Breast epithelium (tissue), 3 donors: ENCODE results near the gene MPRIP.

ENCODE experiments used
- CTCF ChIP-seq, 3 donors: fragments of 450-650 bp; IDR thresholded peaks; one replicate each; pipeline ENCODE4 v1.5.1; 2016 to 2017; ENCODE audit warnings: antibody characterized with exemption in 3 of 3, mild to moderate bottlenecking in 3 of 3, moderate library complexity in 3 of 3
- POLR2AphosphoS5 ChIP-seq, 3 donors: sonication (generic); formaldehyde crosslinking; IDR thresholded peaks; one replicate each; pipeline ENCODE4 v1.6.1; 2017; ENCODE audit warnings: antibody characterized with exemption in 3 of 3

- peak; percentile 41 to 67 (median 61) for TF ChIP-seq CTCF (IDR thresholded peaks at IDR 0.05)
- no peak for TF ChIP-seq POLR2AphosphoS5 (IDR thresholded peaks at IDR 0.05)
Measured at GRCh38 chr17:17141860-17142552, 99.7 kb downstream of the MPRIP start.
